ENCODE results near the gene TPH2. TPM values are rescaled to one million over a fixed set of nuclear protein-coding genes. Genes with fewer than 3 reads are reported as not detected.

The TPH2 gene
- total and polyA plus RNA-seq, 2 of the 4 experiments (the other 2 are of a cell fraction), result not detected

GRCh38 chr12:72015895-72016294, 77.2 kb downstream of the TPH2 start:
- no peak overlapping the region for H3K4me3 ChIP-seq (ENCODE audit: insufficient read depth, low read depth, low read length)
- dilution Hi-C loops (cut with HindIII; ENCODE audit: low sequenced_read_pairs, unreplicated experiment) (no loop called here), in situ Hi-C loops (cut with MboI; ENCODE audit: low sequenced_read_pairs) (no loop called here), intact Hi-C loops (cut with micrococcal nuclease) (loop anchor here (5.0 to 10.0 kb wide), 2 partner anchors 256 to 329 kb away; partner anchors contain the start of gene TRHDE)
- H3K9me3 ChIP-seq (ENCODE audit: control insufficient read depth, insufficient read depth, low read length), result no peaks in the 10 kb centered on the region
- POLR2A ChIA-PET (ENCODE audit: unreplicated experiment), result no interaction called here
- no peak overlapping the region for H2AK5ac ChIP-seq (ENCODE audit: low read depth, low read length)
- BruUV-seq (replicated peaks), result no TSS peak
- H3K9ac ChIP-seq (ENCODE audit: low read depth, low read length), result no peak overlapping the region
- H2BK5ac ChIP-seq (ENCODE audit: low read depth, low read length, poor library complexity, severe bottlenecking), result no peak overlapping the region
- no peak overlapping the region for H3K23ac ChIP-seq (ENCODE audit: low read depth, low read length)
- no peak overlapping the region for H4K8ac ChIP-seq (ENCODE audit: low read depth in 2 of 2, low read length in 2 of 2)
- H3K4me1 ChIP-seq (ENCODE audit: control insufficient read depth, insufficient read depth, low read length), result peaks cover 4% of the 10 kb centered on the region; the same call in 1 of the 2 replicates
- H3K9me1 ChIP-seq (ENCODE audit: insufficient read depth, low read length), result no peaks in the 10 kb centered on the region
- no peak overlapping the region for H3K14ac ChIP-seq (replicated peaks; ENCODE audit: low read depth, low read length)
- DNase-seq (no peak), ATAC-seq (ENCODE audit: low read depth) (no peak)
- no peak overlapping the region for H3K18ac ChIP-seq (ENCODE audit: low read depth, low read length)
- no peak overlapping the region for H3K27ac ChIP-seq (ENCODE audit: insufficient read depth, low read length)
- no CpG with 5 or more reads among the region's 1 CpG for WGBS, 2 experiments (ENCODE audit: extremely low coverage in 2 of 2, insufficient read length in 1 of 2)
- no peak overlapping the region for H2BK120ac ChIP-seq (ENCODE audit: low read depth, low read length)
- CTCF ChIA-PET, result interaction anchor here (0.9 kb wide), 1 partner anchor 10 kb away, joined by 3 read pairs; no protein-coding TSS in a partner anchor
- H3K4ac ChIP-seq (ENCODE audit: low read depth, low read length), result no peak overlapping the region
- no peak overlapping the region for H4K5ac ChIP-seq (ENCODE audit: low read depth, low read length)
- no peak overlapping the region for H3K56ac ChIP-seq (ENCODE audit: extremely low read depth, insufficient read depth, low read length)
- H2AK9ac ChIP-seq (replicated peaks; ENCODE audit: low read depth, low read length, poor library complexity), result no peak overlapping the region
- no peak overlapping the region for H2BK20ac ChIP-seq (ENCODE audit: low read depth, low read length)
- H4K91ac ChIP-seq (ENCODE audit: insufficient read depth, low read depth, low read length), result no peak overlapping the region
- H2AFZ ChIP-seq (replicated peaks; ENCODE audit: low read length, poor library complexity), result no peak overlapping the region
- TF ChIP-seq USF2 (IDR thresholded peaks at IDR 0.05; ENCODE audit: low read depth, low read length) (no peak), RFX5 (IDR thresholded peaks at IDR 0.05; ENCODE audit: low read depth, low read length) (no peak), NFE2L2 (IDR thresholded peaks at IDR 0.05; ENCODE audit: low read depth, low read length) (no peak), RAD21 (IDR thresholded peaks at IDR 0.05; ENCODE audit: low read length) (no peak), MXI1 (IDR thresholded peaks at IDR 0.05; ENCODE audit: borderline replicate concordance, low read depth, low read length) (no peak), MAZ (IDR thresholded peaks at IDR 0.05; ENCODE audit: borderline replicate concordance, low read depth, low read length) (no peak), BHLHE40 (IDR thresholded peaks at IDR 0.05; ENCODE audit: low read depth, low read length) (no peak), FOS (IDR thresholded peaks at IDR 0.05; ENCODE audit: low read depth, low read length) (no peak), RCOR1 (IDR thresholded peaks at IDR 0.05; ENCODE audit: insufficient replicate concordance, low read length) (no peak), CHD1 (IDR thresholded peaks at IDR 0.05; ENCODE audit: low read depth, low read length) (no peak), MAFK (IDR thresholded peaks at IDR 0.05; ENCODE audit: low read depth, low read length) (no peak), SMC3 (IDR thresholded peaks at IDR 0.05; ENCODE audit: low read depth, low read length) (no peak), CEBPB (IDR thresholded peaks at IDR 0.05; ENCODE audit: low read depth, low read length) (no peak), ELK1 (IDR thresholded peaks at IDR 0.05; ENCODE audit: borderline replicate concordance, low read depth, low read length) (no peak), POLR2A (IDR thresholded peaks at IDR 0.05; ENCODE audit: low read depth, low read length) (no peak), CTCF (conservative IDR thresholded peaks at IDR 0.05; ENCODE audit: low read depth, low read length) (no peak)
- no peaks in the 10 kb centered on the region for H4K20me1 ChIP-seq (ENCODE audit: insufficient read depth, low read length)
- no peak overlapping the region for H3K4me2 ChIP-seq (ENCODE audit: low read depth, low read length)
- no peaks in the 10 kb centered on the region for H3K79me1 ChIP-seq (ENCODE audit: low read depth in 1 of 2, low read length in 2 of 2)
- no peaks in the 10 kb centered on the region for H3K27me3 ChIP-seq (ENCODE audit: control insufficient read depth, insufficient read depth, low read length)
- no peak overlapping the region for H2BK15ac ChIP-seq (ENCODE audit: low read depth, low read length)
- no peaks in the 10 kb centered on the region for H3K36me3 ChIP-seq (ENCODE audit: control insufficient read depth, insufficient read depth, low read length)
